Esophagus muscularis mucosa (tissue), 4 donors: ENCODE results near the gene QKI.

Experiments
- CTCF ChIP-seq, 3 experiments: fragments of 200-600 bp in 2 of 3; fragments of 450-650 bp in 1 of 3; sonication (generic) in 2 of 3; IDR thresholded peaks; one replicate each; pipeline ENCODE4 v1.5.1; 2017 to 2019; ENCODE audit warnings: antibody characterized with exemption in 3 of 3, mild to moderate bottlenecking in 2 of 3, moderate library complexity in 1 of 3
- EP300 ChIP-seq: sonication (generic); formaldehyde crosslinking; IDR thresholded peaks from one replicate; pipeline ENCODE4 v1.6.1; 2017; ENCODE audit warnings: antibody characterized with exemption
- POLR2A ChIP-seq: fragments of 450-650 bp; IDR thresholded peaks from one replicate; pipeline ENCODE4 v1.6.1; 2017; ENCODE audit warnings: antibody characterized with exemption, moderate library complexity, mild to moderate bottlenecking, low read depth

GRCh38 chr6:163420289-163420614 is 5.7 kb downstream of the QKI start:
- TF ChIP-seq CTCF (IDR thresholded peaks at IDR 0.05) (no peak), EP300 (no peak), POLR2A (no peak)
